ENCODE measurements around the gene SIGLEC10.

Gene SIGLEC10

DNA sequence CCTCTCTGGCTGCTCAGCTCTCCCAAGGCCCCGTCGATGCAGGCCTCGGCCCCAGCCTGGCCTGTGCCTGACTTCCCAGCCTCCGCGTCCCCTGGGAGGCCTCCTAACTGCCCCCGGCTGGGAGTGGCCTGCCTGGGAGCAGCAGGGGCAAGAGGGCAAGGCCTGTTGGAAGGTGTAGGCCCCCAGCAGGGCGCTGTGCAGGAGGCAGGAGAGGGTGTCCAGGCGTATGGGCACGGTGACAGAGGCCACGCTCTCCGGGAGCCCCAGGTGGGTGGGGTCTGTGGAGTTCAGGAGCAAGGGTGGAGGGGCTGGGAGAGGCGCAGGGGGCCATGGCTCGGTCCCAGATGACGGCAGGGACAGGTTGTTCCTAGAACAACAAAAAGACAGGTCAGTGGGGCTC, 28.3 kb downstream of the SIGLEC10 start:
- no peaks in the 10 kb centered on the region for H4K20me1 ChIP-seq (ENCODE audit: low read depth, low read length)
- H3K36me3 ChIP-seq (ENCODE audit: low read length), result no peaks in the 10 kb centered on the region
- H3K9ac ChIP-seq (ENCODE audit: low read length), result no peak overlapping the region
- no peak overlapping the region for H3K4me2 ChIP-seq (ENCODE audit: low read depth, low read length, poor library complexity, severe bottlenecking)
- H3K9me2 ChIP-seq (replicated peaks; ENCODE audit: insufficient read depth, low read length), result no peaks in the 10 kb centered on the region
- no peaks in the 10 kb centered on the region for H3F3A ChIP-seq (ENCODE audit: insufficient read depth)
- H2AFZ ChIP-seq (ENCODE audit: low read depth, low read length, severe bottlenecking), result no peak overlapping the region
- H3K27ac ChIP-seq (ENCODE audit: low read depth, low read length), result no peak overlapping the region
- no peak for TF ChIP-seq EZH2phosphoT487 (conservative IDR thresholded peaks at IDR 0.05; ENCODE audit: low read length)
- no peak for TF ChIP-seq CTCF (IDR thresholded peaks at IDR 0.05; ENCODE audit: insufficient read depth, low read length, poor library complexity, severe bottlenecking)
- no peaks in the 10 kb centered on the region for H3K27me3 ChIP-seq (ENCODE audit: low read length)
- no peaks in the 10 kb centered on the region for H3K9me3 ChIP-seq (ENCODE audit: insufficient read depth, low read length)
- H3K4me3 ChIP-seq (ENCODE audit: insufficient read depth, low read length, poor library complexity, severe bottlenecking), result no peak overlapping the region
- H3K79me2 ChIP-seq (ENCODE audit: insufficient read depth, low read length), result no peaks in the 10 kb centered on the region

DNA sequence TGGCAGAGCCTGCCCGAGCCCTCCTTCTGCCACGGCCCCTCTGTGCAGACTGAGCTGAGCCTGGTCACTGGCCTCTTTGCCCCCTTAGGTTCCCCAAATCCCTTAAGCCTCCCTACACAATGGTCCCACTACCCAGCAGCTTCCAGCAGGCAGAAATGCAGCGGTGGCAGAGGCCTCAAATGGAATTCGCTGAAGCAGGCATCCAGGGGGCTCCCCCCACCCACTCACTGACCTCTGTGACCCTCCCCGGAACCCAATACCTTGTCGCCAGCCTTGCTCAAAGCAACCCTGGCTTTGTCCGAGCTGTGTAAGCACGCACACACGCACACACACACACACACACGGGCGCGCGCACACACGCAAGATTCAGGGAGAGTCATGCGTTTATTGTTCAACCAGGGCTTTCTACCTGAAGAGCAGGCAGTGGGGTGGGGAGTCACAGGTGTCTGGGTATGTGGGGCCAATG, 29.5 kb downstream of the SIGLEC10 start, which contains the start of gene LIM2:
TSS of gene LIM2 (minus strand) at position 51 of the 466 bp plus-strand sequence. CDS start 531 bp downstream, outside the sequence.
- H3K9ac ChIP-seq (ENCODE audit: low read length), result no peak within 1 kb of the TSS

DNA sequence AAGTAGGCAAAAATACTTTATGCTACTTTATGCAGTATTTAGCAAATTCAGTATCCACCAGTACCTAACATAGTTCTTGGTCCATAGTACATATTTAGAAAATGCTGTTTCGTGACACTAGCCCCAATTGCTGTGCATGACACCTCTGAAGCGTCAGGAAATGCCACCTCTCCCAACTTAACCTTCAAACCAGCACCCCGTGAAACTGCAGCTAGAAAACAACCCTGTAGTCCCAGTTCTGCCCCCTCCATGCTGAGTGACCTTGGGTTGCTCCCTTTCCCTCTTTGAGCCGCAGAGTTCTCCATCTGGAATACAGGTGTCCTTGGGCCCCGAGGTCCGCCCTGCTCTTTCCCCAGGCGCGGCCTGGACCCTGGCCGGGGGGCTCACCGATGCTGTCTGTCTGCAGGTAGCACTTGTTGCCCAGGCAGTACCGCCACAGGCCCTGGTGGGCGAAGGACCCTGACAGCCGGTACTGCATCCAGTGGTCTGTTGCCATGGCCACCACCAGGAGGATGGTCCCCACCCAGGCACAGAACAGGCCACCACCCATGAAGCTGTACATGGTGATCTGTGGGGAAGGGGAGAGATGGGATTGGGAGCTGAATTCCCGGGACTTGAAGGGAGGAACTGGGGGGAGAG, 30.4 kb downstream of the SIGLEC10 start:
- H3K4me2 ChIP-seq (ENCODE audit: low read depth, low read length, poor library complexity, severe bottlenecking), result no peak overlapping the region
- H2AFZ ChIP-seq (ENCODE audit: low read depth, low read length, severe bottlenecking), result no peak overlapping the region
- H3K36me3 ChIP-seq (ENCODE audit: low read length), result no peaks in the 10 kb centered on the region
- H3K4me3 ChIP-seq (ENCODE audit: insufficient read depth, low read length, poor library complexity, severe bottlenecking), result no peak overlapping the region
- H3K27ac ChIP-seq (ENCODE audit: low read depth, low read length), result no peak overlapping the region
- no peaks in the 10 kb centered on the region for H3K9me2 ChIP-seq (replicated peaks; ENCODE audit: insufficient read depth, low read length)
- no peak overlapping the region for H3K9ac ChIP-seq (ENCODE audit: low read length)
- H3K79me2 ChIP-seq (ENCODE audit: insufficient read depth, low read length), result no peaks in the 10 kb centered on the region
- H3F3A ChIP-seq (ENCODE audit: insufficient read depth), result no peaks in the 10 kb centered on the region
- H3K9me3 ChIP-seq (ENCODE audit: insufficient read depth, low read length), result no peaks in the 10 kb centered on the region
- no peak for TF ChIP-seq EZH2phosphoT487 (conservative IDR thresholded peaks at IDR 0.05; ENCODE audit: low read length)
- TF ChIP-seq CTCF (IDR thresholded peaks at IDR 0.05; ENCODE audit: insufficient read depth, low read length, poor library complexity, severe bottlenecking), result no peak
- H3K27me3 ChIP-seq (ENCODE audit: low read length), result no peaks in the 10 kb centered on the region
- no peaks in the 10 kb centered on the region for H4K20me1 ChIP-seq (ENCODE audit: low read depth, low read length)

More for the DNA sequence above, 29.5 kb downstream of the SIGLEC10 start, which contains the start of gene LIM2:
- no peaks in the 10 kb centered on the region for H3F3A ChIP-seq (ENCODE audit: insufficient read depth)
- H3K9me3 ChIP-seq (ENCODE audit: insufficient read depth, low read length), result no peaks in the 10 kb centered on the region
- H4K20me1 ChIP-seq (ENCODE audit: low read depth, low read length), result no peaks in the 10 kb centered on the region
- no peaks in the 10 kb centered on the region for H3K79me2 ChIP-seq (ENCODE audit: insufficient read depth, low read length)
- H3K9me2 ChIP-seq (replicated peaks; ENCODE audit: insufficient read depth, low read length), result no peaks in the 10 kb centered on the region
- TF ChIP-seq CTCF (IDR thresholded peaks at IDR 0.05; ENCODE audit: insufficient read depth, low read length, poor library complexity, severe bottlenecking), result no peak
- no peak for TF ChIP-seq EZH2phosphoT487 (conservative IDR thresholded peaks at IDR 0.05; ENCODE audit: low read length)
- H3K36me3 ChIP-seq (ENCODE audit: low read length), result no peaks in the 10 kb centered on the region
- no peak within 1 kb of the TSS for H3K4me3 ChIP-seq (ENCODE audit: insufficient read depth, low read length, poor library complexity, severe bottlenecking)
- no peaks in the 10 kb centered on the region for H3K27me3 ChIP-seq (ENCODE audit: low read length)
- H3K27ac ChIP-seq (ENCODE audit: low read depth, low read length), result no peak within 1 kb of the TSS
- no peak within 1 kb of the TSS for H2AFZ ChIP-seq (ENCODE audit: low read depth, low read length, severe bottlenecking)
- H3K4me2 ChIP-seq (ENCODE audit: low read depth, low read length, poor library complexity, severe bottlenecking), result no peak within 1 kb of the TSS

All from SU-DHL-6 (cell line).